Measurements from ENCODE around the gene MEN1. TPM values are rescaled to one million over a fixed set of nuclear protein-coding genes. Genes with fewer than 3 reads are reported as not detected.

The MEN1 gene
- total and polyA plus RNA-seq, 7 donors, result 7.2 to 21.2 (median 10.8) TPM

- WGBS, 3 donors, result 60 to 62% (median 60%) methylated on average over 11 of the region's 11 CpGs
- H3K4me3 ChIP-seq, result no peak overlapping the region
- TF ChIP-seq CTCF (IDR thresholded peaks at IDR 0.05), result no peak
- intact Hi-C loops (cut with DNase I), result no loop called here
- no peaks in the 10 kb centered on the region for H3K4me1 ChIP-seq
- H3K9me3 ChIP-seq, result no peaks in the 10 kb centered on the region
- H3K27ac ChIP-seq, result peak overlapping the region; percentile 9
- DNase-seq, result peak in 1 of 2 donors; percentile 51
- no peak for ATAC-seq
- peaks cover 0 to 31% of the 10 kb centered on the region in 2 donors for H3K36me3 ChIP-seq (ENCODE audit: insufficient read depth in 1 of 2, low read depth in 1 of 2)
- no peaks in the 10 kb centered on the region for H3K27me3 ChIP-seq (ENCODE audit: insufficient read depth in 3 of 3, low read length in 2 of 3)
Measured at GRCh38 chr11:64793271-64794160, 16.8 kb downstream of the MEN1 start.

GRCh38 chr11:64792482-64792881 is 17.9 kb downstream of the MEN1 start:
- intact Hi-C loops (cut with DNase I), result no loop called here
- Histone ChIP-seq H3K4me3 (no peak overlapping the region), H3K9me3 (no peaks in the 10 kb centered on the region), H3K36me3 (ENCODE audit: insufficient read depth in 1 of 2, low read depth in 1 of 2) (peaks cover 0 to 31% of the 10 kb centered on the region in 2 donors), H3K4me1 (no peaks in the 10 kb centered on the region), H3K27me3 (ENCODE audit: insufficient read depth in 3 of 3, low read length in 2 of 3) (no peaks in the 10 kb centered on the region), H3K27ac (no peak overlapping the region)
- ATAC-seq, result no peak
- no peak for TF ChIP-seq CTCF (IDR thresholded peaks at IDR 0.05)
- WGBS, 3 donors, result 89 to 95% (median 91%) methylated on average over 4 of the region's 4 CpGs
- peak in 1 of 2 donors; percentile 9 for DNase-seq

- no peak for TF ChIP-seq CTCF (IDR thresholded peaks at IDR 0.05)
- Histone ChIP-seq H3K4me3 (no peak overlapping the region), H3K4me1 (no peaks in the 10 kb centered on the region), H3K9me3 (no peaks in the 10 kb centered on the region), H3K36me3 (ENCODE audit: insufficient read depth in 1 of 2, low read depth in 1 of 2) (peaks cover 0 to 26% of the 10 kb centered on the region in 2 donors), H3K27me3 (ENCODE audit: insufficient read depth in 3 of 3, low read length in 2 of 3) (no peaks in the 10 kb centered on the region), H3K27ac (no peak overlapping the region)
- intact Hi-C loops (cut with DNase I), result no loop called here
- 87 to 91% (median 90%) methylated on average over 11 to 14 of the region's 14 CpGs for WGBS, 3 donors
- ATAC-seq (no peak), DNase-seq (peak in 1 of 2 donors; percentile 40)
Measured at GRCh38 chr11:64791781-64792291, 18.5 kb downstream of the MEN1 start.

- DNase-seq (peak in 1 of 2 donors; percentile 26), ATAC-seq (no peak)
- no peaks in the 10 kb centered on the region for H3K27me3 ChIP-seq (ENCODE audit: insufficient read depth in 3 of 3, low read length in 2 of 3)
- no peaks in the 10 kb centered on the region for H3K9me3 ChIP-seq
- intact Hi-C loops (cut with DNase I), result no loop called here
- WGBS, 3 donors, result 90 to 97% (median 91%) methylated on average over 25 of the region's 25 CpGs
- no peaks in the 10 kb centered on the region for H3K4me1 ChIP-seq
- no peak overlapping the region for H3K4me3 ChIP-seq
- H3K36me3 ChIP-seq (ENCODE audit: insufficient read depth in 1 of 2, low read depth in 1 of 2), result peaks cover 0 to 17% of the 10 kb centered on the region in 2 donors
- H3K27ac ChIP-seq, result no peak overlapping the region
- TF ChIP-seq CTCF (IDR thresholded peaks at IDR 0.05), result no peak
Measured at GRCh38 chr11:64790205-64791095, 19.9 kb downstream of the MEN1 start.
